ENCODE measurements around the gene MYL4. TPM values are rescaled to one million over a fixed set of nuclear protein-coding genes. Genes with fewer than 3 reads are reported as not detected.
"Not testable (repeated sequence)": the region's sequence is repeated elsewhere in the genome, so short reads cannot be mapped to it uniquely, and the experiment has no call there.

Gene MYL4
- total and polyA plus RNA-seq, 2 of the 8 experiments (the other 6 are each of a cell fraction or from before 2014, with no cell fraction given): 0.12 TPM; not detected in 1

GRCh38 chr17:47172696-47173565, 36.2 kb upstream of the MYL4 start (continued):
- TF ChIP-seq RXRA (IDR thresholded peaks at IDR 0.05; ENCODE audit: insufficient read depth, low read depth, low read length): no peak
- no peak for TF ChIP-seq ATF2 (IDR thresholded peaks at IDR 0.05; ENCODE audit: low read length)

DNA sequence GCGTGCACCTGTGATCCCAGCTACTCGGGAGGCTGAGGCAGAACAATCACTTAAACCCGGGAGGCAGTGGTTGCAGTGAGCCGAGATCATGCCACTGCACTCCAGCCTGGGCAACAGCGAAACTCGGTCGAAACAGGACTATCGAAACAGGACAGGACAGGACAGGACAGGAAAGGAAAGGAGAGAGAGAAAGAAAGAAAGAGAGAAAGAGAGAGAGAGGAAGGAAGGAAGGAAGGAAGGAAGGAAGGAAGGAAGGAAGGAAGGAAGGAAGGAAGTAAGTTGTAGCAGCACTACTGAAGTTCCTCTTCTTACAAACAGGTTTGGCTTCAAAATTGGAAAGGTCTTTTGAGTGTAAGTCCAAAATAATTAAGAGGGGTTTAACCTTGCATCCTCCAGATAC, 34.3 kb upstream of the MYL4 start:
- FAIRE-seq; H3K18ac ChIP-seq (ENCODE audit: extremely low read depth, low read length); H3K9ac ChIP-seq (replicated peaks in 1 of 4; ENCODE audit: extremely low read depth in 1 of 4, low read depth in 3 of 4, low read length in 3 of 4); H4K20me1 ChIP-seq (replicated peaks in 1 of 2; ENCODE audit: control insufficient read depth in 1 of 2, insufficient read depth in 2 of 2, low read length in 2 of 2); H3K27me3 ChIP-seq (replicated peaks in 1 of 4; ENCODE audit: control insufficient read depth in 3 of 4, extremely low read depth in 1 of 4, insufficient read depth in 3 of 4, low read length in 3 of 4); H4K5ac ChIP-seq (ENCODE audit: insufficient read length, low read depth, low read length); H3K23ac ChIP-seq (ENCODE audit: insufficient read length); POLR2A ChIA-PET (ENCODE audit: partially characterized antibody); H2BK12ac ChIP-seq (ENCODE audit: low read depth, low read length); H3K4me1 ChIP-seq (replicated peaks in 1 of 4; ENCODE audit: control insufficient read depth in 3 of 4, insufficient read depth in 4 of 4, low read length in 3 of 4); H3K14ac ChIP-seq (ENCODE audit: insufficient read length); H2BK5ac ChIP-seq (ENCODE audit: low read depth, low read length); H2BK15ac ChIP-seq (ENCODE audit: low read length); H3K4me2 ChIP-seq (ENCODE audit: insufficient read depth in 1 of 2, low read depth in 2 of 2, low read length in 2 of 2); H3K56ac ChIP-seq (replicated peaks; ENCODE audit: insufficient read length, low read depth, low read length); H2BK120ac ChIP-seq (replicated peaks; ENCODE audit: low read depth, low read length); H2AFZ ChIP-seq (ENCODE audit: low read length); H3K79me1 ChIP-seq (ENCODE audit: low read depth, low read length); CTCF ChIA-PET (ENCODE audit: partially characterized antibody); H3K4me3 ChIP-seq (ENCODE audit: extremely low read depth in 1 of 4, insufficient read depth in 2 of 4, low read depth in 3 of 4, low read length in 4 of 4); H3K4ac ChIP-seq (replicated peaks; ENCODE audit: insufficient read length, low read depth, low read length); H2BK20ac ChIP-seq (ENCODE audit: low read length); DNase-seq (ENCODE audit: low read depth in 1 of 2, low spot score in 2 of 2); H3K27ac ChIP-seq (ENCODE audit: low read depth, low read length); H3K23me2 ChIP-seq (ENCODE audit: low read depth, low read length); H3K9me3 ChIP-seq (ENCODE audit: insufficient read depth in 2 of 2, low read depth in 1 of 2, low read length in 1 of 2); H4K8ac ChIP-seq (ENCODE audit: extremely low read depth, insufficient read depth, low read length); H2AK5ac ChIP-seq (ENCODE audit: low read depth, low read length); H4K91ac ChIP-seq (replicated peaks; ENCODE audit: insufficient read length, low read length): not testable (repeated sequence)
- Histone ChIP-seq H3K79me2 (ENCODE audit: control insufficient read depth in 1 of 2, insufficient read depth in 2 of 2, low read length in 2 of 2) (peaks cover 0 to 37% of the 10 kb centered on the region in 2 experiments; a peak in 2 of 4 replicates), H3K36me3 (ENCODE audit: control insufficient read depth in 2 of 4, insufficient read depth in 4 of 4, low read length in 3 of 4) (peaks cover 0 to 26% (median 1%) of the 10 kb centered on the region in 4 experiments; a peak in 2 of 8 replicates)
- 92% methylated on average over 8 of the region's 8 CpGs; no CpG with 5 or more reads in 1 of the 2 experiments for WGBS, 2 experiments (ENCODE audit: extremely low coverage in 1 of 2, insufficient coverage in 1 of 2, insufficient read length in 1 of 2, insufficient replicate concordance in 2 of 2, low coverage in 1 of 2, low lambda C conversion rate in 2 of 2, missing lambda C conversion rate in 1 of 2)
